Neural cell (in vitro differentiated cells): Measurements from ENCODE around the gene AHNAK2. TPM values are rescaled to one million over a fixed set of nuclear protein-coding genes. Genes with fewer than 3 reads are reported as not detected.

Experiments used
- H2AFZ ChIP-seq: fragments of 200-600, 300-800 bp; sonication (generic), shearing (Covaris generic); 2 replicates; pipeline ENCODE4 v1.6.0; 2014; ENCODE audit warnings: low read depth, mild to moderate bottlenecking, antibody characterized with exemption, low read length, moderate library complexity
- H3F3A ChIP-seq: fragments of 200-600 bp; shearing (Covaris generic); 2 replicates; pipeline ENCODE4 v1.6.1; 2016; ENCODE audit warnings: mild to moderate bottlenecking, moderate library complexity, mixed read lengths, antibody characterized with exemption, low read length; ENCODE audit not compliant: insufficient read depth, poor library complexity, severe bottlenecking
- H3K27ac ChIP-seq: fragments of 200-600, 300-800 bp; sonication (generic), shearing (Covaris generic); 2 replicates; pipeline ENCODE4 v1.5.1; 2014; ENCODE audit warnings: mild to moderate bottlenecking, low read length, moderate library complexity
- H3K27me3 ChIP-seq: fragments of 300-800, 200-600 bp; sonication (generic), shearing (Covaris generic); 2 replicates; pipeline ENCODE4 v1.6.0; 2014; ENCODE audit warnings: mild to moderate bottlenecking, low read depth, low read length, moderate library complexity; ENCODE audit not compliant: insufficient read depth
- H3K36me3 ChIP-seq: fragments of 300-800, 200-600 bp; sonication (generic), shearing (Covaris generic); 2 replicates; pipeline ENCODE4 v1.5.1; 2014; ENCODE audit warnings: mild to moderate bottlenecking, antibody characterized with exemption, low read length, moderate library complexity; ENCODE audit not compliant: insufficient read depth
- H3K4me2 ChIP-seq: fragments of 300-800, 200-600 bp; sonication (generic), shearing (Covaris generic); 2 replicates; pipeline ENCODE4 v1.6.0; 2014; ENCODE audit warnings: mild to moderate bottlenecking, low read length
- H3K4me3 ChIP-seq: fragments of 300-800, 200-600 bp; sonication (generic), shearing (Covaris generic); 2 replicates; pipeline ENCODE4 v1.5.1; 2014; ENCODE audit warnings: mild to moderate bottlenecking, low read length, moderate library complexity
- H3K79me2 ChIP-seq: fragments of 200-600 bp; shearing (Covaris generic); replicated peaks from 2 replicates; pipeline ENCODE4 v1.6.0; 2014; ENCODE audit warnings: mild to moderate bottlenecking, low read length, moderate library complexity; ENCODE audit not compliant: insufficient read depth
- H3K9ac ChIP-seq: fragments of 300-800, 200-600 bp; sonication (generic), shearing (Covaris generic); 2 replicates; pipeline ENCODE4 v1.6.1; 2016; ENCODE audit warnings: mild to moderate bottlenecking, low read length, mixed read lengths
- H3K9me2 ChIP-seq: fragments of 200-600 bp; shearing (Covaris generic); 2 replicates; pipeline ENCODE4 v1.6.1; 2016; ENCODE audit warnings: mild to moderate bottlenecking, low read length, mixed read lengths; ENCODE audit not compliant: insufficient read depth
- H3K9me3 ChIP-seq: fragments of 200-600, 300-800 bp; sonication (generic), shearing (Covaris generic); 2 replicates; pipeline ENCODE4 v1.6.1; 2016; ENCODE audit warnings: mild to moderate bottlenecking, mixed run types, low read length, moderate library complexity, mixed read lengths
- H4K20me1 ChIP-seq: fragments of 200-600 bp; shearing (Covaris generic); 2 replicates; pipeline ENCODE4 v1.6.1; 2016; ENCODE audit warnings: mild to moderate bottlenecking, mixed run types; ENCODE audit not compliant: insufficient read depth
- EP300 ChIP-seq: fragments of 450-650 bp; conservative IDR thresholded peaks from 2 replicates; pipeline ENCODE4 v1.6.1; 2014; ENCODE audit warnings: antibody characterized with exemption, mild to moderate bottlenecking, moderate library complexity; ENCODE audit not compliant: poor library complexity, severe bottlenecking
- EZH2 ChIP-seq: fragments of 200-600, 300-800 bp; shearing (Covaris generic), sonication (generic); IDR thresholded peaks from 2 replicates; pipeline ENCODE4 v1.6.1; 2014; ENCODE audit warnings: antibody characterized with exemption, low read length, borderline replicate concordance, mild to moderate bottlenecking; ENCODE audit not compliant: insufficient read depth, poor library complexity, severe bottlenecking
- MXI1 ChIP-seq: fragments of 450-650 bp; conservative IDR thresholded peaks from 2 replicates; pipeline ENCODE4 v1.6.1; 2014; ENCODE audit warnings: antibody characterized with exemption, mild to moderate bottlenecking; ENCODE audit not compliant: poor library complexity, severe bottlenecking
- POLR2AphosphoS5 ChIP-seq: IDR thresholded peaks from 2 replicates; pipeline ENCODE4 v1.6.1; 2012
- RAD21 ChIP-seq: fragments of 450-650 bp; conservative IDR thresholded peaks from 2 replicates; pipeline ENCODE4 v1.6.1; 2014; ENCODE audit warnings: antibody characterized with exemption, mild to moderate bottlenecking, moderate library complexity
- SMC3 ChIP-seq: fragments of 450-650 bp; conservative IDR thresholded peaks from 2 replicates; pipeline ENCODE4 v1.6.1; 2014; ENCODE audit warnings: antibody characterized with exemption, mild to moderate bottlenecking, moderate library complexity; ENCODE audit not compliant: poor library complexity
- TAF1 ChIP-seq: IDR thresholded peaks from 2 replicates; pipeline ENCODE4 v1.6.1; 2012; ENCODE audit warnings: low read depth
- polyA plus RNA-seq: library from polyadenylated mRNA; depleted of rRNA; stranded (reverse); fragments of >200 nt; gene quantifications from 2 replicates; pipeline ENCODE4 v1.2.3, GENCODE V29; 2014
- TF ChIP-seq, protein P1 (sequence below): fragments of 450-650 bp; IDR thresholded peaks from 2 replicates; pipeline ENCODE4 v1.5.1; 2014; ENCODE audit warnings: antibody characterized with exemption, mild to moderate bottlenecking, moderate library complexity; ENCODE audit not compliant: poor library complexity, severe bottlenecking
- TF ChIP-seq, protein P2 (sequence below): IDR thresholded peaks from 2 replicates; pipeline ENCODE4 v1.6.1; 2012; ENCODE audit warnings: borderline replicate concordance

AHNAK2 gene
- polyA plus RNA-seq, 1 donor from 2014 or later = 1.4 TPM

DNA sequence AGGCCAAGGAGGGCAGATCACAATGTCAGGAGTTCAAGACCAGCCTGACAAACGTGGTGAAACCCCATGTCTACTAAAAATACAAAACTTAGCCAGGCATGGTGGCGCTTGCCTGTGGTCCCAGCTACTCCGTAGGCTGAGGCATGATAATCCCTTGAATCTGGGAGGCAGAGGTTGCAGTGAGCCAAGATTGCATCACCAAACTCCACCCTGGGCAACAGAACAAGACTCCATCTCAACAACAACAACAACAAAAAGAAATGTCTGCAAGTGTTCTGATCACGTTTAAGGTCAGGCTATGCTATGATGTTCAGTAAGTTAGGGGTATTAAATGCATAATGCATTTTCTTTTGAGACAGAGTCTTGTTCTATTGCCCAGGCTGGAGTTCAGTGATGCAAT is 60.2 kb downstream of the AHNAK2 start:
- H3K9ac ChIP-seq = no peak overlapping the region
- TF ChIP-seq TAF1 (no peak), SMC3 (no peak), RAD21 (no peak), EZH2 (no peak), POLR2AphosphoS5 (no peak), EP300 (no peak), MXI1 (no peak)
- TF ChIP-seq, protein P1, sequence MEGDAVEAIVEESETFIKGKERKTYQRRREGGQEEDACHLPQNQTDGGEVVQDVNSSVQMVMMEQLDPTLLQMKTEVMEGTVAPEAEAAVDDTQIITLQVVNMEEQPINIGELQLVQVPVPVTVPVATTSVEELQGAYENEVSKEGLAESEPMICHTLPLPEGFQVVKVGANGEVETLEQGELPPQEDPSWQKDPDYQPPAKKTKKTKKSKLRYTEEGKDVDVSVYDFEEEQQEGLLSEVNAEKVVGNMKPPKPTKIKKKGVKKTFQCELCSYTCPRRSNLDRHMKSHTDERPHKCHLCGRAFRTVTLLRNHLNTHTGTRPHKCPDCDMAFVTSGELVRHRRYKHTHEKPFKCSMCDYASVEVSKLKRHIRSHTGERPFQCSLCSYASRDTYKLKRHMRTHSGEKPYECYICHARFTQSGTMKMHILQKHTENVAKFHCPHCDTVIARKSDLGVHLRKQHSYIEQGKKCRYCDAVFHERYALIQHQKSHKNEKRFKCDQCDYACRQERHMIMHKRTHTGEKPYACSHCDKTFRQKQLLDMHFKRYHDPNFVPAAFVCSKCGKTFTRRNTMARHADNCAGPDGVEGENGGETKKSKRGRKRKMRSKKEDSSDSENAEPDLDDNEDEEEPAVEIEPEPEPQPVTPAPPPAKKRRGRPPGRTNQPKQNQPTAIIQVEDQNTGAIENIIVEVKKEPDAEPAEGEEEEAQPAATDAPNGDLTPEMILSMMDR = no peak
- TF ChIP-seq, protein P2, sequence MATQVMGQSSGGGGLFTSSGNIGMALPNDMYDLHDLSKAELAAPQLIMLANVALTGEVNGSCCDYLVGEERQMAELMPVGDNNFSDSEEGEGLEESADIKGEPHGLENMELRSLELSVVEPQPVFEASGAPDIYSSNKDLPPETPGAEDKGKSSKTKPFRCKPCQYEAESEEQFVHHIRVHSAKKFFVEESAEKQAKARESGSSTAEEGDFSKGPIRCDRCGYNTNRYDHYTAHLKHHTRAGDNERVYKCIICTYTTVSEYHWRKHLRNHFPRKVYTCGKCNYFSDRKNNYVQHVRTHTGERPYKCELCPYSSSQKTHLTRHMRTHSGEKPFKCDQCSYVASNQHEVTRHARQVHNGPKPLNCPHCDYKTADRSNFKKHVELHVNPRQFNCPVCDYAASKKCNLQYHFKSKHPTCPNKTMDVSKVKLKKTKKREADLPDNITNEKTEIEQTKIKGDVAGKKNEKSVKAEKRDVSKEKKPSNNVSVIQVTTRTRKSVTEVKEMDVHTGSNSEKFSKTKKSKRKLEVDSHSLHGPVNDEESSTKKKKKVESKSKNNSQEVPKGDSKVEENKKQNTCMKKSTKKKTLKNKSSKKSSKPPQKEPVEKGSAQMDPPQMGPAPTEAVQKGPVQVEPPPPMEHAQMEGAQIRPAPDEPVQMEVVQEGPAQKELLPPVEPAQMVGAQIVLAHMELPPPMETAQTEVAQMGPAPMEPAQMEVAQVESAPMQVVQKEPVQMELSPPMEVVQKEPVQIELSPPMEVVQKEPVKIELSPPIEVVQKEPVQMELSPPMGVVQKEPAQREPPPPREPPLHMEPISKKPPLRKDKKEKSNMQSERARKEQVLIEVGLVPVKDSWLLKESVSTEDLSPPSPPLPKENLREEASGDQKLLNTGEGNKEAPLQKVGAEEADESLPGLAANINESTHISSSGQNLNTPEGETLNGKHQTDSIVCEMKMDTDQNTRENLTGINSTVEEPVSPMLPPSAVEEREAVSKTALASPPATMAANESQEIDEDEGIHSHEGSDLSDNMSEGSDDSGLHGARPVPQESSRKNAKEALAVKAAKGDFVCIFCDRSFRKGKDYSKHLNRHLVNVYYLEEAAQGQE = no peak
- H3K9me2 ChIP-seq = no peaks in the 10 kb centered on the region
- no peak overlapping the region for H3K4me2 ChIP-seq
- no peaks in the 10 kb centered on the region for H3K36me3 ChIP-seq
- H3F3A ChIP-seq = no peaks in the 10 kb centered on the region
- H3K4me3 ChIP-seq = no peak overlapping the region
- no peaks in the 10 kb centered on the region for H3K9me3 ChIP-seq
- no peaks in the 10 kb centered on the region for H3K79me2 ChIP-seq
- no peak overlapping the region for H3K27ac ChIP-seq
- H2AFZ ChIP-seq = no peak overlapping the region
- H3K27me3 ChIP-seq = no peaks in the 10 kb centered on the region
- H4K20me1 ChIP-seq = no peaks in the 10 kb centered on the region

DNA sequence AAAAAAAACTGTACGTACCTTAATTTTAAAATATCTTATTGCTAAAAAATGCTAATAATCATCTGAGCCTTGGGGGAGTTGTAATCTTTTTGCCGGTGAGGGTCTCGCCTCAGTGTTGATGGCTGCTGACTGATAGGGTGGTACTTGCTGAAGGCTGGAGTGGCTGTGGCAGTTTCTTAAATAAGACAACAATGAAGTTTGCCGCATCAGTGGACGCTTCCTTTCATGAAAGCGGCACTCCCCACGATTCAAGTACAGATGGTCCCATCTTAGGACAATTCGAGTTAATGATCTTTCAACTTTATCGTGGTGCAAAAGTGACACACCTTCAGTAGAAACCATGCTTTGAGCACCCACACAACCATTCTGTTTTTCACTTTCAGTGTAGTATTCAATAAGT is 61.1 kb downstream of the AHNAK2 start:
- H3K9me3 ChIP-seq = no peaks in the 10 kb centered on the region
- H3K36me3 ChIP-seq = no peaks in the 10 kb centered on the region
- no peaks in the 10 kb centered on the region for H3K27me3 ChIP-seq
- no peaks in the 10 kb centered on the region for H3F3A ChIP-seq
- no peaks in the 10 kb centered on the region for H4K20me1 ChIP-seq
- H3K4me2 ChIP-seq = no peak overlapping the region
- TF ChIP-seq, protein P2 = no peak
- TF ChIP-seq RAD21 = no peak
- TF ChIP-seq, protein P1 = no peak
- H3K9ac ChIP-seq = no peak overlapping the region
- H3K79me2 ChIP-seq = no peaks in the 10 kb centered on the region
- H2AFZ ChIP-seq = no peak overlapping the region
- no peak overlapping the region for H3K4me3 ChIP-seq
- no peak overlapping the region for H3K27ac ChIP-seq
- H3K9me2 ChIP-seq = no peaks in the 10 kb centered on the region
